NT2/D1 (cell line): ENCODE results near the gene HKDC1.

ENCODE experiments used
- SUZ12 ChIP-seq: IDR thresholded peaks from 2 replicates; pipeline ENCODE4 v1.6.1; 2011; ENCODE audit not compliant: insufficient read length, insufficient read depth; ENCODE audit errors: extremely low read depth
- YY1 ChIP-seq: IDR thresholded peaks from 2 replicates; pipeline ENCODE4 v1.6.1; 2011; ENCODE audit not compliant: insufficient read length, insufficient read depth

- TF ChIP-seq YY1: no peak
- no peak for TF ChIP-seq SUZ12
Observed at GRCh38 chr10:69248117-69248730, 28.1 kb downstream of the HKDC1 start.
